DOHH2 (cell line): ENCODE data around the gene FAM72C.
"Not testable (repeated sequence)": the region's sequence is repeated elsewhere in the genome, so short reads cannot be mapped to it uniquely, and the experiment has no call there.

Experiments
- CTCF ChIP-seq: fragments of 200-600 bp; sonication (generic); IDR thresholded peaks from one replicate; pipeline ENCODE4 v1.5.1; 2014; ENCODE audit warnings: antibody characterized with exemption, mild to moderate bottlenecking, low read depth, low read length; ENCODE audit not compliant: poor library complexity, severe bottlenecking
- EZH2phosphoT487 ChIP-seq: fragments of 200-600 bp; sonication (generic); IDR thresholded peaks from 2 replicates; pipeline ENCODE4 v1.6.1; 2017; ENCODE audit warnings: borderline replicate concordance, mild to moderate bottlenecking, antibody characterized with exemption, low read length, moderate library complexity, mixed read lengths

- TF ChIP-seq CTCF, EZH2phosphoT487: not testable (repeated sequence)
These were observed 2.6 kb upstream of the FAM72C start for GRCh38 chr1:143974416-143974815.
